Chondrocyte (in vitro differentiated cells): ENCODE data around the gene ITPR2. TPM values are rescaled to one million over a fixed set of nuclear protein-coding genes. Genes with fewer than 3 reads are reported as not detected.

Experiments used
- DNase-seq: peaks from one replicate; pipeline ENCODE4 v3.0.0; 2021; ENCODE audit warnings: mixed read lengths, low spot score
- H3K27ac Mint-ChIP-seq: one replicate; pipeline ENCODE4 v1.8.0; 2021; ENCODE audit warnings: mild to moderate bottlenecking, moderate library complexity, mixed read lengths; ENCODE audit not compliant: unreplicated experiment
- H3K27me3 Mint-ChIP-seq: 2 replicates; pipeline ENCODE4 v1.8.0; 2021; ENCODE audit warnings: low read depth, mixed read lengths
- H3K36me3 Mint-ChIP-seq: 2 replicates; pipeline ENCODE4 v1.8.0; 2021; ENCODE audit warnings: low read depth, mixed read lengths
- H3K4me1 Mint-ChIP-seq: 2 replicates; pipeline ENCODE4 v1.8.0; 2021; ENCODE audit warnings: low read depth, mild to moderate bottlenecking, mixed read lengths
- H3K4me3 Mint-ChIP-seq: one replicate; pipeline ENCODE4 v1.8.0; 2021; ENCODE audit warnings: mild to moderate bottlenecking, moderate library complexity, mixed read lengths; ENCODE audit not compliant: unreplicated experiment
- H3K9me3 Mint-ChIP-seq: 2 replicates; pipeline ENCODE4 v1.8.0; 2021; ENCODE audit warnings: low read depth, mixed read lengths
- CTCF ChIP-seq: fragments of 200-600 bp; sonication (generic); IDR thresholded peaks from 2 replicates; pipeline ENCODE4 v1.5.0; 2021; ENCODE audit warnings: antibody characterized with exemption, mild to moderate bottlenecking, moderate library complexity
- total RNA-seq: library from RNA; stranded (reverse); gene quantifications from 3 replicates; pipeline ENCODE4 v1.2.1, GENCODE V29; 2021

ITPR2 gene
- total RNA-seq, 1 donor from 2014 or later: 18.7 TPM

DNA sequence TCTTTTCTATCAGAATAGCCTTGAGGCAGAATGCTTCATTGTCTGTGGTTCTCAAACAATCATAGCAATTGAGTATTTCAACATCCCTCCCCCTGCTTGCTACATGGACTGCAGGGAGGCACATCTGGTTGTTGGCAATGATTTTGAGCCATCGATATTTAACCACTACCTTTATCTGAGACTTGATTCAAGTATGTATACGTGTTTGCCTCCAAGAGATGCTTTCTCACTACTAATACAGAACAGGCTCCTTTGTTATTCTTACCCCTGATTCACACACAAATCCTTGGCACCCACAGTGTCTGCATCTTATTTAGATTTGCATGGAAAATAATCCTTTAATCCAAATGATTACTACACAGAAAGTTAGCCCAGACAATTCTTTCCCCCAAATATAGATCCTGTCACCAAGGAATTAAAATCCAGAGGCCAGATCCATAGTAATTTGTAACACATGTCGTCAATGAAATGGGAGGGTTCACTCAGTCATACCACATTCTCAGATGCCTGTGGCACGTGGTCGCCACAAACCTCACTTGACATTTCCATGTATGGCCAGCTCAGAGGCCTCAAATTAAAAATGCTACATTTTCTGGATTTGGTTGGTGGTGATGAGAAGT lies 199.3 kb downstream of the ITPR2 start:
- Mint-ChIP-seq H3K9me3 (no peaks in the 10 kb centered on the region), H3K4me3 (no peak overlapping the region), H3K36me3 (no peaks in the 10 kb centered on the region), H3K27ac (no peak overlapping the region), H3K4me1 (peaks cover 25% of the 10 kb centered on the region), H3K27me3 (no peaks in the 10 kb centered on the region)
- no peak for TF ChIP-seq CTCF
- no peak for DNase-seq

DNA sequence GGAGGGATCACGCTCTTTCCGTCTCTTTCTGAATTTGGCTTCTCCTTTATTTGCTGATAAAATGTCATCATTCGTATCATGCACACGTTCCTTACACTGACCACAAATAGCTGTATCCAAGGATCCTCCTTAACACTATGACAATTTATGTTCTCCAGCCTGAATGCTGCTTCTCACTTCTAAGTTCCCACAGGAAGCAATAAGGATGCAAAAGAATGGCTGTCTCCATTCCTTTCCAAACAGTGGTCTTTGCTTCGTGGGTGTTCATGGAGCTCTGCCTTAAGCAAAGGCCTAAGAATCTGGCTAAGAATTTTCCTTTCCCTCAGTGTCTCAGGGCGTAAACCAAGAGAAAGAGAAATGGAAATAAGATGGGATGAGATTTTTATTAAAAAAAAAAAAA lies 200.2 kb downstream of the ITPR2 start:
- no peak overlapping the region for H3K27ac Mint-ChIP-seq
- TF ChIP-seq CTCF: no peak
- H3K9me3 Mint-ChIP-seq: no peaks in the 10 kb centered on the region
- no peaks in the 10 kb centered on the region for H3K36me3 Mint-ChIP-seq
- H3K4me3 Mint-ChIP-seq: no peak overlapping the region
- no peaks in the 10 kb centered on the region for H3K27me3 Mint-ChIP-seq
- no peak for DNase-seq
- peaks cover 25% of the 10 kb centered on the region for H3K4me1 Mint-ChIP-seq

DNA sequence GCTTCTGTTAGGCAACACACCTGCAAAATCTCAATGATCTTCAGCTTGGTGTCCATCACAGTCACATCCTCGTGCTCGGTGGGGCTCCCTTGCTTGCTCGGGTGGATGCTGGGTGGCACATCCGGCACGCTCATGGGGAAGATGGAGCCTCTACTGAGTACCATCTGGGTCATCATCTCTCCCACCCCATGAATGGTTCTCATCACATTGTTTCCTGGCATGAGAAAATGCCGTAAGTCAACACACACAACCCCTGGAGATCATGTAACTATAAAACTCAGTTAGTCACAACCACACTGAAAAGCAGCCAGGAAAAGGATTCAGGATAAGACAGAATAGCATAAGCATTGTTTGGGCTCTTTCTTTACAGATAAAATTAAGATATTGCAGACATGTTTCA lies 201.1 kb downstream of the ITPR2 start:
- Mint-ChIP-seq H3K27ac (no peak overlapping the region), H3K27me3 (no peaks in the 10 kb centered on the region), H3K4me3 (no peak overlapping the region), H3K4me1 (peaks cover 20% of the 10 kb centered on the region), H3K36me3 (no peaks in the 10 kb centered on the region), H3K9me3 (no peaks in the 10 kb centered on the region)
- no peak for DNase-seq
- TF ChIP-seq CTCF: no peak

DNA sequence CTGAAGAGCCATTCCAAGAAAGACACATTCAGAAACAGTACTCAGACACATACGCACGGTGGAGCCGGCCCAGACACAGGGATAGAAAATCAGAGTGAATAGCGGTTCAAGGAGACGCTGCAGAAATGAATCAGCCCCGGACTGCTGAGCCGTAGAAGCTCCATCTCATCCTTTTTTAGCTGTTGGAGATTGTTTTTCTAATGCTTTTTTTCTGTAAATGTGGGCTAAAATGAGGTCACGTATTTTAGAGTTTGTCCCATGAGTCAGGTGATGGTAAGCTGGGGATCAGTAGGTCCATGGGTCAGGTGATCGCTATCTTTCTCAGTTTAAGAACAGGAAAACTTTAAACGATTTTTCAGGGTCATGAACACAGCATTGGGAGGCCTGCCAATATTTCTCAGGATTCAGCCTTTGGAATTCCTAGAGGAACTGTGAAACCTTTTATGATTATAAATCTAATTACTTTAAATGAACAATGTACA lies 202.4 kb downstream of the ITPR2 start:
- Mint-ChIP-seq H3K4me3 (peak overlapping the region; percentile 63), H3K4me1 (peaks cover 17% of the 10 kb centered on the region), H3K36me3 (no peaks in the 10 kb centered on the region), H3K27ac (peak overlapping the region; percentile 86), H3K27me3 (no peaks in the 10 kb centered on the region), H3K9me3 (no peaks in the 10 kb centered on the region)
- no peak for TF ChIP-seq CTCF
- DNase-seq: no peak

DNA sequence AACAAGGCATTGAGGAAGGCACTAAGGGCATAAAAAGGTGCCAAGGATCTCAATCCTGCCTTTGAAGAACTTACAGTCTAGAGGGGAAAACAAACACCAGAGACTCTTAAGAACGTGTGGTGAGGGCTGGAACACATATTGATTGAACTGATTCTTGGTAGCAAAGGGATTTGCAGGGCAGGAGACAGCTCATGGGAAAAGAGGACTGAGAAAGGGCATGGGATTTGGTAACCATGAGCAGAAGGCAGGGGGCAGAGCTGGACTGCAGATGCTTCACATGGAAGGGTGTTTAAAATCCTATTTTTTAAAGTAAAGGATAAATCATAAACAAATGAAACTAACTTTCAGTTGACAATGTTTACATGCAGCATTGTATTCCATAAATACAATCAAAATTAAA lies 203.1 kb downstream of the ITPR2 start:
- Mint-ChIP-seq H3K27ac (peak overlapping the region; percentile 86), H3K4me1 (peaks cover 17% of the 10 kb centered on the region), H3K27me3 (no peaks in the 10 kb centered on the region), H3K36me3 (no peaks in the 10 kb centered on the region), H3K9me3 (no peaks in the 10 kb centered on the region), H3K4me3 (peak overlapping the region; percentile 63)
- no peak for DNase-seq
- peak; percentile 75 for TF ChIP-seq CTCF
